HG03097 (cell line): ENCODE measurements around the gene RAPGEF5.

Experiments
- ATAC-seq: cut with Tn5 transposase; IDR thresholded peaks from one replicate; pipeline ENCODE4 v1.9.1; 2021; ENCODE audit not compliant: unreplicated experiment, low FRiP score

RAPGEF5 gene

GRCh38 chr7:22231141-22231540 lies 125.8 kb downstream of the RAPGEF5 start:
- no peak for ATAC-seq

GRCh38 chr7:22230238-22230637 lies 126.7 kb downstream of the RAPGEF5 start:
- ATAC-seq = no peak

- ATAC-seq = no peak
Measured at GRCh38 chr7:22229148-22229547, 127.8 kb downstream of the RAPGEF5 start.

GRCh38 chr7:22223807-22224206 lies 133.1 kb downstream of the RAPGEF5 start:
- ATAC-seq = no peak

- no peak for ATAC-seq
Measured at GRCh38 chr7:22220941-22221340, 136.0 kb downstream of the RAPGEF5 start.

GRCh38 chr7:22219739-22220493 lies 137.0 kb downstream of the RAPGEF5 start:
- ATAC-seq = no peak

GRCh38 chr7:22219036-22219435 lies 137.9 kb downstream of the RAPGEF5 start:
- no peak for ATAC-seq

GRCh38 chr7:22216832-22217475 lies 140.0 kb downstream of the RAPGEF5 start:
- no peak for ATAC-seq

GRCh38 chr7:22216309-22216708 lies 140.6 kb downstream of the RAPGEF5 start:
- no peak for ATAC-seq

GRCh38 chr7:22214000-22214399 lies 143.0 kb downstream of the RAPGEF5 start:
- no peak for ATAC-seq

GRCh38 chr7:22213081-22213480 lies 143.9 kb downstream of the RAPGEF5 start:
- no peak for ATAC-seq

GRCh38 chr7:22210967-22211366 lies 146.0 kb downstream of the RAPGEF5 start:
- ATAC-seq = no peak

- ATAC-seq = no peak
Measured at GRCh38 chr7:22210355-22210754, 146.6 kb downstream of the RAPGEF5 start.

- no peak for ATAC-seq
Measured at GRCh38 chr7:22208799-22209198, 148.2 kb downstream of the RAPGEF5 start.

- ATAC-seq = no peak
Measured at GRCh38 chr7:22207724-22208225, 149.2 kb downstream of the RAPGEF5 start.

- ATAC-seq = no peak
Measured at GRCh38 chr7:22205631-22206030, 151.3 kb downstream of the RAPGEF5 start.

- ATAC-seq = no peak
Measured at GRCh38 chr7:22204312-22204711, 152.6 kb downstream of the RAPGEF5 start.

GRCh38 chr7:22202141-22202540 lies 154.8 kb downstream of the RAPGEF5 start:
- ATAC-seq = no peak

- no peak for ATAC-seq
Measured at GRCh38 chr7:22201186-22201880, 155.6 kb downstream of the RAPGEF5 start.

- no peak for ATAC-seq
Measured at GRCh38 chr7:22200777-22201176, 156.2 kb downstream of the RAPGEF5 start.

GRCh38 chr7:22200238-22200637 lies 156.7 kb downstream of the RAPGEF5 start:
- ATAC-seq = no peak
